MCF 10A (cell line): ENCODE measurements around the gene ANKZF1. TPM values are rescaled to one million over a fixed set of nuclear protein-coding genes. Genes with fewer than 3 reads are reported as not detected.

Experiments
- BruUV-seq: library from RNA; stranded (reverse); fragments of 400-500 nt; replicated peaks from 2 replicates; lab custom pipeline; 2021; lab: Mats Ljungman, UMichigan
- CTCF ChIA-PET: fragments of 300-600 bp; sonication (Branson Sonifier 250); formaldehyde crosslinking; extraction: SDS; loops from one replicate; lab custom pipeline; 2021; ENCODE audit warnings: antibody characterized with exemption, inconsistent platforms; lab: Yijun Ruan, JAX
- POLR2A ChIA-PET: fragments of 300-600, 350-650 bp; sonication (Branson Sonifier 250); formaldehyde crosslinking; extraction: SDS; loops from one replicate; lab custom pipeline; 2020; ENCODE audit warnings: antibody characterized with exemption, inconsistent platforms; lab: Yijun Ruan, JAX
- DNase-seq: peaks from one replicate; pipeline ENCODE4 v3.0.0-alpha.2; 2018; ENCODE audit not compliant: unreplicated experiment
- H3K27ac Mint-ChIP-seq: one replicate; pipeline ENCODE4 v1.8.0; 2022; ENCODE audit warnings: mild to moderate bottlenecking, low read depth, mixed read lengths; ENCODE audit not compliant: unreplicated experiment
- H3K27me3 Mint-ChIP-seq: one replicate; pipeline ENCODE4 v1.8.0; 2022; ENCODE audit warnings: mixed read lengths; ENCODE audit not compliant: insufficient read depth, unreplicated experiment
- H3K36me3 Mint-ChIP-seq: one replicate; pipeline ENCODE4 v1.8.0; 2022; ENCODE audit warnings: mild to moderate bottlenecking, moderate library complexity, mixed read lengths; ENCODE audit not compliant: insufficient read depth, unreplicated experiment
- H3K4me1 Mint-ChIP-seq: one replicate; pipeline ENCODE4 v1.8.0; 2022; ENCODE audit warnings: mixed read lengths; ENCODE audit not compliant: insufficient read depth, unreplicated experiment
- H3K4me3 Mint-ChIP-seq: one replicate; pipeline ENCODE4 v1.8.0; 2022; ENCODE audit warnings: mild to moderate bottlenecking, moderate library complexity, mixed read lengths; ENCODE audit not compliant: unreplicated experiment
- H3K9me3 Mint-ChIP-seq: one replicate; pipeline ENCODE4 v1.8.0; 2022; ENCODE audit warnings: mixed read lengths; ENCODE audit not compliant: unreplicated experiment
- CTCF ChIP-seq: fragments of 200-600 bp; IDR thresholded peaks from one replicate; pipeline ENCODE4 v1.8.0; 2022; ENCODE audit warnings: antibody characterized with exemption, mild to moderate bottlenecking; ENCODE audit not compliant: unreplicated experiment
- intact Hi-C: fragments of 100-400 bp; cut with micrococcal nuclease; formaldehyde crosslinking; loops from 2 replicates; pipeline ENCODE4 v1.14.1; 2022
- total RNA-seq: library from RNA; stranded (reverse); gene quantifications from 2 replicates; pipeline ENCODE4 v1.2.3, GENCODE V29; 2022

The ANKZF1 gene
- total RNA-seq, 1 experiment from 2014 or later: 45.6 TPM

- intact Hi-C loops: no loop called here
- no peak overlapping the region for H3K4me3 Mint-ChIP-seq
- H3K36me3 Mint-ChIP-seq: no peaks in the 10 kb centered on the region
- no peaks in the 10 kb centered on the region for H3K9me3 Mint-ChIP-seq
- H3K4me1 Mint-ChIP-seq: peaks cover 20% of the 10 kb centered on the region
- ChIA-PET CTCF (interaction anchor here (0.6 to 18.2 kb wide), 5 partner anchors 8 to 414 kb away, joined by 3 to 445 read pairs (median 4); no protein-coding TSS in a partner anchor), POLR2A (interaction anchor here (0.6 to 3.1 kb wide), 6 partner anchors 9 to 51 kb away, joined by 3 to 27 read pairs (median 6); partner anchors contain the start of genes ABCB6, DNAJB2, GLB1L and STK16)
- no peaks in the 10 kb centered on the region for H3K27me3 Mint-ChIP-seq
- DNase-seq: peak; percentile 63
- no peak for TF ChIP-seq CTCF
- peak overlapping the region; percentile 58 for H3K27ac Mint-ChIP-seq
- no TSS peak for BruUV-seq
Measured at GRCh38 chr2:219269362-219270054, 39.9 kb downstream of the ANKZF1 start.

DNA sequence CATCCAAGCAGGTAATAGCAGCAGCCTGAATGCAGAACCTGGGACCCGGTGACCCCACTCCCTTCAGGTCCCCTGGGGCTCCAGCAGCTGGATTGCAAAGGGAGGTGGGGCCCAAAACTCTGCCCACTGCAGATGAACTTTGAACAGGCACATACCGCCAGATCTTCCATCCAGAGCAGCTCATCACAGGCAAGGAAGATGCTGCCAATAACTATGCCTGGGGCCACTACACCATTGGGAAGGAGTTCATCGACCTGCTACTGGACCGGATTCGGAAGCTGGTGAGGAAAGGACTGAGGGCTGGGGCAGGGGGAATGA is 40.4 kb downstream of the ANKZF1 start:
- BruUV-seq: no TSS peak
- no peak for TF ChIP-seq CTCF
- Mint-ChIP-seq H3K27ac (peak overlapping the region; percentile 58), H3K4me1 (peaks cover 24% of the 10 kb centered on the region), H3K36me3 (no peaks in the 10 kb centered on the region), H3K27me3 (no peaks in the 10 kb centered on the region), H3K9me3 (no peaks in the 10 kb centered on the region), H3K4me3 (no peak overlapping the region)
- no peak for DNase-seq
- intact Hi-C loops: no loop called here
- ChIA-PET POLR2A (interaction anchor here (0.6 to 3.1 kb wide), 6 partner anchors 9 to 51 kb away, joined by 3 to 27 read pairs (median 6); partner anchors contain the start of genes ABCB6, DNAJB2, GLB1L and STK16), CTCF (interaction anchor here (0.6 to 18.2 kb wide), 4 partner anchors 9 to 414 kb away, joined by 3 to 445 read pairs (median 4); no protein-coding TSS in a partner anchor)

- no peaks in the 10 kb centered on the region for H3K27me3 Mint-ChIP-seq
- peaks cover 24% of the 10 kb centered on the region for H3K4me1 Mint-ChIP-seq
- no peaks in the 10 kb centered on the region for H3K36me3 Mint-ChIP-seq
- no peak for DNase-seq
- no peaks in the 10 kb centered on the region for H3K9me3 Mint-ChIP-seq
- TF ChIP-seq CTCF: no peak
- intact Hi-C loops: no loop called here
- BruUV-seq: no TSS peak
- H3K27ac Mint-ChIP-seq: no peak overlapping the region
- H3K4me3 Mint-ChIP-seq: no peak overlapping the region
- POLR2A ChIA-PET: interaction anchor here (1.7 to 3.1 kb wide), 2 partner anchors 18 to 21 kb away, joined by 7 to 27 read pairs; partner anchors contain the start of genes TUBA4A and TUBA4B
- CTCF ChIA-PET: interaction anchor here (0.7 to 18.2 kb wide), 3 partner anchors 10 to 394 kb away, joined by 3 to 445 read pairs (median 4); no protein-coding TSS in a partner anchor
Measured at GRCh38 chr2:219271021-219271420, 41.4 kb downstream of the ANKZF1 start.

DNA sequence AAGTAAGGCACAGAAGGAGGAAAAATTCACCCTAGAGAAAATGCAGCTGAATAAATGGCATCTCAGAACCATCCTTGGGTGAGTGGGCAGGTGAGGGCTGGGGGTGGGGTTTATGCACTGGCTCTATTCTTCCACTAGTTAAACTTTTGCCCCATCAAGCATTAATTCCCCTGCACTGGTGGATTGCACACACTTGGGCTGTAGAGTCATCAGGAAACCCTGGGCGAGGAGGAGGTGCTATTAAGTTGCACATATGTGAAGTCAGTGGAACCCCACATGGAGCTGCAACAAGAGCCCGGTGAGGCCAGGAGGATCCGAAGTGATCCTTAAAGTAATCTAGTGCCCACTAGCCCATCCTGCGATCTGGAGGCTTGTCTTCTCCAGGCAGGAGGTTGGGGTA is 42.8 kb downstream of the ANKZF1 start:
- H3K36me3 Mint-ChIP-seq: no peaks in the 10 kb centered on the region

More for the DNA sequence above, 42.8 kb downstream of the ANKZF1 start:
- BruUV-seq: no TSS peak
- no peaks in the 10 kb centered on the region for H3K27me3 Mint-ChIP-seq
- ChIA-PET CTCF (interaction anchor here (0.7 to 18.2 kb wide), 2 partner anchors 24 to 202 kb away, joined by 3 to 445 read pairs; no protein-coding TSS in a partner anchor), POLR2A (interaction anchor here (9.7 to 10.0 kb wide), 2 partner anchors 19 kb away, joined by 170 to 263 read pairs; partner anchors contain the start of genes TUBA4A and TUBA4B)
- peaks cover 27% of the 10 kb centered on the region for H3K4me1 Mint-ChIP-seq
- peak overlapping the region; percentile 91 for H3K27ac Mint-ChIP-seq
- TF ChIP-seq CTCF: no peak
- intact Hi-C loops: no loop called here
- no peaks in the 10 kb centered on the region for H3K9me3 Mint-ChIP-seq
- no peak overlapping the region for H3K4me3 Mint-ChIP-seq
- no peak for DNase-seq
